ENCODE measurements around the gene C5orf24.

- no peak for TF ChIP-seq CTCF (conservative IDR thresholded peaks at IDR 0.05; ENCODE audit: low read depth, low read length)
- no peak for TF ChIP-seq EZH2 (IDR thresholded peaks at IDR 0.05; ENCODE audit: borderline replicate concordance, low read depth, low read length, poor library complexity, severe bottlenecking)
These were observed 5.0 kb upstream of the C5orf24 start for GRCh38 chr5:134840811-134841210.

Data from A673 (cell line).